Ishikawa (cell line): ENCODE results near the gene NOL4L.

Experiments used
- CEBPB ChIP-seq: IDR thresholded peaks from 2 replicates; pipeline ENCODE4 v1.6.1; 2012
- CREB1 ChIP-seq: IDR thresholded peaks from 2 replicates; pipeline ENCODE4 v1.6.1; 2012; ENCODE audit warnings: low read depth
- EGR1 ChIP-seq: IDR thresholded peaks from 2 replicates; pipeline ENCODE4 v1.6.1; 2012
- EP300 ChIP-seq: IDR thresholded peaks from 2 replicates; pipeline ENCODE4 v1.6.1; 2012; ENCODE audit warnings: borderline replicate concordance
- FOXM1 ChIP-seq: IDR thresholded peaks from 2 replicates; pipeline ENCODE4 v1.6.1; 2012; ENCODE audit warnings: low read depth, borderline replicate concordance
- NFIC ChIP-seq: IDR thresholded peaks from 2 replicates; pipeline ENCODE4 v1.6.1; 2012
- RAD21 ChIP-seq: IDR thresholded peaks from 2 replicates; pipeline ENCODE4 v1.6.1; 2012; ENCODE audit warnings: low read depth
- TAF1 ChIP-seq: IDR thresholded peaks from 2 replicates; pipeline ENCODE4 v1.6.1; 2012; ENCODE audit warnings: low read depth, mild to moderate bottlenecking
- TCF12 ChIP-seq: IDR thresholded peaks from 2 replicates; pipeline ENCODE4 v1.6.1; 2012; ENCODE audit warnings: low read depth
- TEAD4 ChIP-seq: IDR thresholded peaks from 2 replicates; pipeline ENCODE4 v1.6.1; 2012
- YY1 ChIP-seq: IDR thresholded peaks from 2 replicates; pipeline ENCODE4 v1.6.1; 2012; ENCODE audit warnings: low read depth
- ZBTB7A ChIP-seq: IDR thresholded peaks from 2 replicates; pipeline ENCODE4 v1.6.1; 2012; ENCODE audit warnings: low read depth
- TF ChIP-seq, protein P1 (sequence below): IDR thresholded peaks from 2 replicates; pipeline ENCODE4 v1.6.1; 2012
- TF ChIP-seq, protein P2 (sequence below): IDR thresholded peaks from 2 replicates; pipeline ENCODE4 v1.6.1; 2012; ENCODE audit warnings: low read depth, mild to moderate bottlenecking
- TF ChIP-seq, protein P3 (sequence below): IDR thresholded peaks from 2 replicates; pipeline ENCODE4 v1.6.1; 2012

Gene NOL4L

GRCh38 chr20:32432277-32432676 lies 152.9 kb downstream of the NOL4L start:
- TF ChIP-seq TCF12 (no peak), CREB1 (no peak), TAF1 (no peak), EP300 (no peak)
- TF ChIP-seq, protein P1, sequence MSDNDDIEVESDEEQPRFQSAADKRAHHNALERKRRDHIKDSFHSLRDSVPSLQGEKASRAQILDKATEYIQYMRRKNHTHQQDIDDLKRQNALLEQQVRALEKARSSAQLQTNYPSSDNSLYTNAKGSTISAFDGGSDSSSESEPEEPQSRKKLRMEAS: no peak
- TF ChIP-seq, protein P2, sequence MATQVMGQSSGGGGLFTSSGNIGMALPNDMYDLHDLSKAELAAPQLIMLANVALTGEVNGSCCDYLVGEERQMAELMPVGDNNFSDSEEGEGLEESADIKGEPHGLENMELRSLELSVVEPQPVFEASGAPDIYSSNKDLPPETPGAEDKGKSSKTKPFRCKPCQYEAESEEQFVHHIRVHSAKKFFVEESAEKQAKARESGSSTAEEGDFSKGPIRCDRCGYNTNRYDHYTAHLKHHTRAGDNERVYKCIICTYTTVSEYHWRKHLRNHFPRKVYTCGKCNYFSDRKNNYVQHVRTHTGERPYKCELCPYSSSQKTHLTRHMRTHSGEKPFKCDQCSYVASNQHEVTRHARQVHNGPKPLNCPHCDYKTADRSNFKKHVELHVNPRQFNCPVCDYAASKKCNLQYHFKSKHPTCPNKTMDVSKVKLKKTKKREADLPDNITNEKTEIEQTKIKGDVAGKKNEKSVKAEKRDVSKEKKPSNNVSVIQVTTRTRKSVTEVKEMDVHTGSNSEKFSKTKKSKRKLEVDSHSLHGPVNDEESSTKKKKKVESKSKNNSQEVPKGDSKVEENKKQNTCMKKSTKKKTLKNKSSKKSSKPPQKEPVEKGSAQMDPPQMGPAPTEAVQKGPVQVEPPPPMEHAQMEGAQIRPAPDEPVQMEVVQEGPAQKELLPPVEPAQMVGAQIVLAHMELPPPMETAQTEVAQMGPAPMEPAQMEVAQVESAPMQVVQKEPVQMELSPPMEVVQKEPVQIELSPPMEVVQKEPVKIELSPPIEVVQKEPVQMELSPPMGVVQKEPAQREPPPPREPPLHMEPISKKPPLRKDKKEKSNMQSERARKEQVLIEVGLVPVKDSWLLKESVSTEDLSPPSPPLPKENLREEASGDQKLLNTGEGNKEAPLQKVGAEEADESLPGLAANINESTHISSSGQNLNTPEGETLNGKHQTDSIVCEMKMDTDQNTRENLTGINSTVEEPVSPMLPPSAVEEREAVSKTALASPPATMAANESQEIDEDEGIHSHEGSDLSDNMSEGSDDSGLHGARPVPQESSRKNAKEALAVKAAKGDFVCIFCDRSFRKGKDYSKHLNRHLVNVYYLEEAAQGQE: no peak

- TF ChIP-seq TAF1: no peak
- TF ChIP-seq, protein P1: no peak
- TF ChIP-seq, protein P2: no peak
- no peak for TF ChIP-seq CEBPB
- no peak for TF ChIP-seq TEAD4
- no peak for TF ChIP-seq TCF12
Measured at GRCh38 chr20:32431457-32431856, 153.7 kb downstream of the NOL4L start.

- TF ChIP-seq TCF12 (no peak), EP300 (no peak)
Measured at GRCh38 chr20:32429745-32430360, 155.3 kb downstream of the NOL4L start.

DNA sequence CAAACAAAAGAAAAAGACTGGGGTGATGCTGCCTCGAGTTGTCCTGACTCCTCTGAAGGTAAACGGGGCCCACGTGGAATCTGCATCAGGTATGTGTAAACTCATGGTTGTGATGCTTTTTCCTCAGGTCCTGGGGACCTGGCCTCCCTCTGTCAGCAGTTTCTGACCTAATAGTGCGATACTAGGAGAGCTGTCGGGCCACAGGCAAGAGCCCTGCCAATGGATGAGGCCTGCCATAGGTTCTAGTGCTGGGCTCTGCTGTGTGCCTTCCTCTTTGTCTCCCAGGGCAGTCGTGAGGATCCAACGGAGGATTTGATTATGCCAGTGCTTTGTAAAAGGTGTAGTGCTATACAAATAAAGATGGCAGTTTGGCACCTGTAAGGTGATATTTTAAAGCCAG lies 155.8 kb downstream of the NOL4L start:
- TF ChIP-seq YY1: no peak
- TF ChIP-seq EGR1: no peak
- TF ChIP-seq, protein P1: no peak
- TF ChIP-seq FOXM1: no peak
- no peak for TF ChIP-seq CEBPB
- TF ChIP-seq ZBTB7A: no peak
- TF ChIP-seq, protein P2: no peak
- no peak for TF ChIP-seq TEAD4
- no peak for TF ChIP-seq RAD21
- TF ChIP-seq TCF12: no peak
- TF ChIP-seq TAF1: no peak
- TF ChIP-seq CREB1: no peak

- no peak for TF ChIP-seq RAD21
- no peak for TF ChIP-seq CREB1
Measured at GRCh38 chr20:32427996-32428395, 157.1 kb downstream of the NOL4L start.

DNA sequence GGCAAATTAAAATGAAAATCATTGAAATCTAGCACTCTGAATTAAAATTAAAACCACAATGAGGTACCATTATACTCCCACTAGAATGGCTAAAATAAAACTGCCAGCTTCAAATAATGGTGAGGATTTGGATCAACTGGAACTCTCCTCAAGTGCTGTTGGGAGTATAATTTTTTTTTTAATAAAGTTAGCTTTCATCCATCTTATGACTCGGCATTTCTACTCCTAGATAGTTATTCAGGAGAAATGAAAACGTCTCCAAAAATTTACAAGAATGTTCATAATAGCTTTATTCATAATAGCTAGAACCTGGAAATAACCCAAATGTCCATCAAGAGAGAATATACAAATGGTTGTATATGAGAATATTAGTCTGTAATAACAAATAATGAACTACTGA lies 163.8 kb downstream of the NOL4L start:
- TF ChIP-seq TEAD4 (no peak), CREB1 (no peak), TCF12 (no peak), ZBTB7A (no peak), YY1 (no peak), NFIC (no peak), TAF1 (no peak), EP300 (no peak)
- TF ChIP-seq, protein P3, sequence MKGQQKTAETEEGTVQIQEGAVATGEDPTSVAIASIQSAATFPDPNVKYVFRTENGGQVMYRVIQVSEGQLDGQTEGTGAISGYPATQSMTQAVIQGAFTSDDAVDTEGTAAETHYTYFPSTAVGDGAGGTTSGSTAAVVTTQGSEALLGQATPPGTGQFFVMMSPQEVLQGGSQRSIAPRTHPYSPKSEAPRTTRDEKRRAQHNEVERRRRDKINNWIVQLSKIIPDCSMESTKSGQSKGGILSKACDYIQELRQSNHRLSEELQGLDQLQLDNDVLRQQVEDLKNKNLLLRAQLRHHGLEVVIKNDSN: no peak
- TF ChIP-seq, protein P2: no peak
